Tibial nerve (tissue), 3 donors: ENCODE results near the gene STK17A.

ENCODE experiments used
- POLR2A ChIP-seq, 2 donors: fragments of 450-650 bp; IDR thresholded peaks; one replicate each; pipeline ENCODE4 v1.6.1; 2017; ENCODE audit warnings: antibody characterized with exemption in 2 of 2, mild to moderate bottlenecking in 2 of 2, moderate library complexity in 2 of 2
- TF ChIP-seq, protein P1 (sequence below), 5 experiments: fragments of 200-600 bp in 3 of 5; fragments of 450-650 bp in 2 of 5; sonication (generic) in 3 of 5; IDR thresholded peaks; one replicate each; pipeline ENCODE4 v1.5.1; 2016 to 2019; ENCODE audit warnings: antibody characterized with exemption in 5 of 5, mild to moderate bottlenecking in 3 of 5, moderate library complexity in 2 of 5

GRCh38 chr7:43618073-43618472, 35.2 kb downstream of the STK17A start:
- TF ChIP-seq, protein P1, sequence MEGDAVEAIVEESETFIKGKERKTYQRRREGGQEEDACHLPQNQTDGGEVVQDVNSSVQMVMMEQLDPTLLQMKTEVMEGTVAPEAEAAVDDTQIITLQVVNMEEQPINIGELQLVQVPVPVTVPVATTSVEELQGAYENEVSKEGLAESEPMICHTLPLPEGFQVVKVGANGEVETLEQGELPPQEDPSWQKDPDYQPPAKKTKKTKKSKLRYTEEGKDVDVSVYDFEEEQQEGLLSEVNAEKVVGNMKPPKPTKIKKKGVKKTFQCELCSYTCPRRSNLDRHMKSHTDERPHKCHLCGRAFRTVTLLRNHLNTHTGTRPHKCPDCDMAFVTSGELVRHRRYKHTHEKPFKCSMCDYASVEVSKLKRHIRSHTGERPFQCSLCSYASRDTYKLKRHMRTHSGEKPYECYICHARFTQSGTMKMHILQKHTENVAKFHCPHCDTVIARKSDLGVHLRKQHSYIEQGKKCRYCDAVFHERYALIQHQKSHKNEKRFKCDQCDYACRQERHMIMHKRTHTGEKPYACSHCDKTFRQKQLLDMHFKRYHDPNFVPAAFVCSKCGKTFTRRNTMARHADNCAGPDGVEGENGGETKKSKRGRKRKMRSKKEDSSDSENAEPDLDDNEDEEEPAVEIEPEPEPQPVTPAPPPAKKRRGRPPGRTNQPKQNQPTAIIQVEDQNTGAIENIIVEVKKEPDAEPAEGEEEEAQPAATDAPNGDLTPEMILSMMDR (IDR thresholded peaks at IDR 0.05): no peak
- no peak for TF ChIP-seq POLR2A (IDR thresholded peaks at IDR 0.05)
